GDM1 (cell line): ENCODE results near the gene HASPIN.
A peak's percentile ranks its signal among the peaks of the same experiment; 100 is the strongest.

ENCODE experiments used
- DNase-seq: peaks from one replicate; lab custom pipeline; 2025; lab: John Stamatoyannopoulos, UW

Gene HASPIN

GRCh38 chr17:3765981-3766380, 42.3 kb downstream of the HASPIN start:
- DNase-seq, result no peak

- no peak for DNase-seq
These were observed 43.1 kb downstream of the HASPIN start for GRCh38 chr17:3766779-3767178.

GRCh38 chr17:3768341-3768740, 44.6 kb downstream of the HASPIN start:
- DNase-seq, result no peak

GRCh38 chr17:3768769-3769168, 45.1 kb downstream of the HASPIN start:
- no peak for DNase-seq

GRCh38 chr17:3770466-3770865, 46.8 kb downstream of the HASPIN start:
- peak; percentile 50 for DNase-seq

GRCh38 chr17:3771140-3771539, 47.4 kb downstream of the HASPIN start:
- DNase-seq, result no peak

GRCh38 chr17:3772764-3773163, 49.1 kb downstream of the HASPIN start:
- DNase-seq, result no peak

- no peak for DNase-seq
These were observed 49.8 kb downstream of the HASPIN start for GRCh38 chr17:3773511-3773910.

- no peak for DNase-seq
These were observed 50.3 kb downstream of the HASPIN start for GRCh38 chr17:3773966-3774365.
